ENCODE data around the gene TAB2. TPM values are rescaled to one million over a fixed set of nuclear protein-coding genes. Genes with fewer than 3 reads are reported as not detected.

Gene TAB2
- total RNA-seq, 1 donor from 2014 or later = 69.0 TPM

DNA sequence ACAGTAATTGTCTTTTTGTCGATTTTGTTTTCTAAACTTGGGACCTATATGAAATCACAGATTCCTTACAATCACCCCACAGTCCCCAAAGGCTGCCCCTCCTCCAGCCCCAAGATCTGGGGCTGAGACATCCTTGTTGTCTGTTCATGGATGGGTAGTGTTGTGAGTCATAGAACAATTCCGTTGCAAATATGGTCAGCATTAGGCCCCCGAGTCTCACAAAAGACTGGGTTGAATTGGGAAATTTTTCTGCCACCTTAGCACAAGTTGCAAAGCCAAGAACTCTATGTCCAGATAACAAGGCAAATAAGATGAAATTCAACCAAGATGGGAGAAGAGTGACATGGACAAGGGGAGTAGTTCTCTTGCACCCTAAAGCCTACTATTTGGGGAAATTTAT lies 10.5 kb upstream of the TAB2 start:
- DNase-seq (no peak), ATAC-seq (ENCODE audit: low read depth) (no peak)
- Mint-ChIP-seq H3K4me3 (no peak overlapping the region), H3K36me3 (ENCODE audit: low read depth) (no peaks in the 10 kb centered on the region), H3K4me1 (no peaks in the 10 kb centered on the region), H3K9me3 (no peaks in the 10 kb centered on the region), H3K27me3 (no peaks in the 10 kb centered on the region), H3K27ac (no peak overlapping the region)
- TF ChIP-seq, protein P1, sequence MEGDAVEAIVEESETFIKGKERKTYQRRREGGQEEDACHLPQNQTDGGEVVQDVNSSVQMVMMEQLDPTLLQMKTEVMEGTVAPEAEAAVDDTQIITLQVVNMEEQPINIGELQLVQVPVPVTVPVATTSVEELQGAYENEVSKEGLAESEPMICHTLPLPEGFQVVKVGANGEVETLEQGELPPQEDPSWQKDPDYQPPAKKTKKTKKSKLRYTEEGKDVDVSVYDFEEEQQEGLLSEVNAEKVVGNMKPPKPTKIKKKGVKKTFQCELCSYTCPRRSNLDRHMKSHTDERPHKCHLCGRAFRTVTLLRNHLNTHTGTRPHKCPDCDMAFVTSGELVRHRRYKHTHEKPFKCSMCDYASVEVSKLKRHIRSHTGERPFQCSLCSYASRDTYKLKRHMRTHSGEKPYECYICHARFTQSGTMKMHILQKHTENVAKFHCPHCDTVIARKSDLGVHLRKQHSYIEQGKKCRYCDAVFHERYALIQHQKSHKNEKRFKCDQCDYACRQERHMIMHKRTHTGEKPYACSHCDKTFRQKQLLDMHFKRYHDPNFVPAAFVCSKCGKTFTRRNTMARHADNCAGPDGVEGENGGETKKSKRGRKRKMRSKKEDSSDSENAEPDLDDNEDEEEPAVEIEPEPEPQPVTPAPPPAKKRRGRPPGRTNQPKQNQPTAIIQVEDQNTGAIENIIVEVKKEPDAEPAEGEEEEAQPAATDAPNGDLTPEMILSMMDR (IDR thresholded peaks at IDR 0.05) = no peak
- ChIA-PET CTCF (no interaction called here), POLR2A (no interaction called here)
- intact Hi-C loops (cut with micrococcal nuclease) = no loop called here

DNA sequence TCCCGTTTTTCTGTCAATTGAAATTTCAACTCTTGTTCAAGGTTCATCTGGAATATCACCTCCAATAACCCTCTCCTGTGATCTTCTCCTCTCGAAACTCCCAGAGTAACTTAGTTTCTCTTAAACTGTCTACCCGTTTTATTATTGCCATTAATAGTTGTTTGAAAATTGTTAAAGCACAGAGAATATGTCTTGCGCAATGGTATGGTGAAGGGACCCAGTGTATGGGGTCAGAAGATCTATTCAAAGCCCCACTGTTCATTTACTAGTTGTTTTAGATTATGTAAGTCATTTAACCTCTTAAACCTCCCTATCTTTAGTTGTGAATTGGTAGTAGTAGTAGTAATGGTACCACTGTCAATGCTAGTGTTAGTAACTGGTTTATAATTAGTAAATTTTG lies 6.2 kb upstream of the TAB2 start:
- Mint-ChIP-seq H3K4me1 (peaks cover 3% of the 10 kb centered on the region), H3K4me3 (no peak overlapping the region), H3K27ac (no peak overlapping the region), H3K27me3 (no peaks in the 10 kb centered on the region), H3K36me3 (ENCODE audit: low read depth) (no peaks in the 10 kb centered on the region), H3K9me3 (no peaks in the 10 kb centered on the region)
- intact Hi-C loops (cut with micrococcal nuclease) = no loop called here
- TF ChIP-seq, protein P1 (IDR thresholded peaks at IDR 0.05) = no peak
- ChIA-PET CTCF (no interaction called here), POLR2A (no interaction called here)
- DNase-seq (no peak), ATAC-seq (ENCODE audit: low read depth) (no peak)

DNA sequence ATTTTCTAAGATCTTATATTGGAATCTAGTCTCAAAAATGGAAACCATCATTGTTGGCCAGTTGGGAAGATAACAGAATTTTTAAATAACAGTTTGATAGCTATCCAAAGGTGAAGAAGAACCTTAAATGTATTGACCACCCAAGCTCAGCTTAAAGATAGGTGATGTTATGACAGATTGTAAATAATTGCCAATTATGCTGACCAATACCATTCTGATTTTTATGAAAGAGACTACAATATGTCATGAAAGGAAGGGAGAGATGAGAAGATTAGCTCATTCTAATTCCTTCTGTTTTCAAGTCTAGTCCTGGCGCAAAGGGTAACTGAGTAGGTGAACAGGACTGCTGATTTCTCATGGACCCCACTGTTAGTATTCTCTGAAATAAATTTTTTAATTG lies 5.7 kb upstream of the TAB2 start:
- TF ChIP-seq, protein P1 (IDR thresholded peaks at IDR 0.05) = no peak
- Mint-ChIP-seq H3K27me3 (no peaks in the 10 kb centered on the region), H3K4me1 (peaks cover 6% of the 10 kb centered on the region), H3K27ac (no peak overlapping the region), H3K9me3 (no peaks in the 10 kb centered on the region), H3K36me3 (ENCODE audit: low read depth) (no peaks in the 10 kb centered on the region), H3K4me3 (no peak overlapping the region)
- CTCF ChIA-PET = no interaction called here
- no peak for DNase-seq
- ATAC-seq (ENCODE audit: low read depth) = no peak
- intact Hi-C loops (cut with micrococcal nuclease) = no loop called here
- POLR2A ChIA-PET = no interaction called here

DNA sequence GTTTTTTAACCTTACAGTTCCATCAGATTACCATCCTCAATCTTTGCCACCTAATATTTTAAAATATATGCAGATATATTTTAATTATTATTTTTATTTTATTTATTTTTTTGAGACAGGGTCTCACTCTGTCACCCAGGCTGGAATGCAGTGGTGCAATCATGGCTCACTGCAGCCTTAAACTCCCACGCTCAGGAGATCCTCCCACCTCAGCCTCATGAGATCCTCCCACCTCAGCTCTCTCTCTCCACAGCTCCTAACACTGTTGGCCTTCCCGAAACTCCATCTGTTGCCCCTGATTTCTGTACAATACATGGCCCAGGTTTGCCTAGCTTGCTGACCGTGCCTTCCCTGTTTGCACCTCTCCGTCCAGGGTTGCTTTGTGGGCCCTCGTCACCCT lies 4.4 kb upstream of the TAB2 start:
- Mint-ChIP-seq H3K36me3 (ENCODE audit: low read depth) (no peaks in the 10 kb centered on the region), H3K27ac (no peak overlapping the region), H3K9me3 (no peaks in the 10 kb centered on the region), H3K27me3 (no peaks in the 10 kb centered on the region), H3K4me3 (no peak overlapping the region), H3K4me1 (peaks cover 6% of the 10 kb centered on the region)
- no peak for DNase-seq
- ChIA-PET CTCF (no interaction called here), POLR2A (no interaction called here)
- TF ChIP-seq, protein P1 (IDR thresholded peaks at IDR 0.05) = no peak
- intact Hi-C loops (cut with micrococcal nuclease) = no loop called here
- no peak for ATAC-seq (ENCODE audit: low read depth)

DNA sequence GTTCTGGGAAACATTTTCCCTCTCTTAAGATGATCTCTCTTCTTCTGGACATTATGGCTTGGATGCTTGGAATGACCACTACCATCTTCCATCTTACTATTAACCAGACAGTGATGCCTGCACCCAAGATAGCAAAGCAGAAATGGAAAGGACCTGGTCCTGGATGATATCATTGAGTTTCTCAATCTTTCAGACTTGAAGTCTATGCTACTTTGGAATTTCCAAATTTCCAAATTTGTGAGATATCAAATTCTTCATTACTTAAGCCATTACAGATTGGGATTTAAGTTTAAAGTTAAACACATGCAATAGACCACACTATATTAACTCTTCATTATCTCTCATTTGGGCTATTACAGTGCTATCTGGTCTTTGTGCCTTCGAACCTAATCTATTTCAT lies 3.7 kb upstream of the TAB2 start:
- TF ChIP-seq, protein P1 (IDR thresholded peaks at IDR 0.05) = no peak
- Mint-ChIP-seq H3K27ac (no peak overlapping the region), H3K27me3 (no peaks in the 10 kb centered on the region), H3K36me3 (ENCODE audit: low read depth) (peaks cover 5% of the 10 kb centered on the region), H3K4me3 (no peak overlapping the region), H3K9me3 (no peaks in the 10 kb centered on the region), H3K4me1 (peaks cover 9% of the 10 kb centered on the region)
- POLR2A ChIA-PET = no interaction called here
- intact Hi-C loops (cut with micrococcal nuclease) = loop anchor here (2.0 kb wide), 1 partner anchor 15 kb away; no protein-coding TSS in a partner anchor
- no peak for ATAC-seq (ENCODE audit: low read depth)
- CTCF ChIA-PET = no interaction called here
- DNase-seq = no peak
